ENCODE measurements around the gene RABL6. TPM values are rescaled to one million over a fixed set of nuclear protein-coding genes. Genes with fewer than 3 reads are reported as not detected.
"Not testable (repeated sequence)": the region's sequence is repeated elsewhere in the genome, so short reads cannot be mapped to it uniquely, and the experiment has no call there.

Gene RABL6
- total RNA-seq, 1 donor from 2014 or later, result 69.4 TPM

DNA sequence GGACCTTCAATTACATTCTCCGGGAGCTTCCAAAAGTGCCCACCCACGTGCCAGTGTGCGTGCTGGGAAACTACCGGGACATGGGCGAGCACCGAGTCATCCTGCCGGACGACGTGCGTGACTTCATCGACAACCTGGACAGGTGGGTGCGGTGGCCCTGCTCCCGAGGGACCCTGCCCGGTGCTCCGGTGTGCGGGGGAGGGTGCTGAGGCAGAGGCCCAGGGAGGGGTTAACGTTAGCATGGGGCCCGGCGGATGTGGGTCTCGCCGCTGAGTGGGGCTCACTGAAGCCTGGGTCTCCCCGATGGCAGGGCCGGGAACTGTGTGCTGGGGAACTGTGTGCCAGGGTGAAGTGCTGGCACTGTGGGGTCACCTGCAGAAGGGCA is 24.0 kb downstream of the RABL6 start:
- H3K9me3 Mint-ChIP-seq (ENCODE audit: unreplicated experiment), result no peaks in the 10 kb centered on the region
- H3K27ac ChIP-seq (ENCODE audit: low read depth, low read length), result no peak overlapping the region
- H3K9ac ChIP-seq (ENCODE audit: low read length), result no peak overlapping the region
- no peaks in the 10 kb centered on the region for H3K79me2 ChIP-seq (ENCODE audit: insufficient read depth, low read length)
- no peak overlapping the region for H3K27ac Mint-ChIP-seq (ENCODE audit: unreplicated experiment)
- no peaks in the 10 kb centered on the region for H3K27me3 Mint-ChIP-seq (ENCODE audit: low read depth, unreplicated experiment)
- H3K9me3 ChIP-seq (ENCODE audit: insufficient read depth, low read depth, low read length), result no peaks in the 10 kb centered on the region
- H3K36me3 Mint-ChIP-seq (ENCODE audit: low read depth, unreplicated experiment), result peaks cover 8% of the 10 kb centered on the region
- no peaks in the 10 kb centered on the region for H3K27me3 ChIP-seq (ENCODE audit: insufficient read depth, low read length)
- no peak overlapping the region for H2AFZ ChIP-seq (ENCODE audit: low read depth, low read length)
- H3K4me3 ChIP-seq (ENCODE audit: insufficient read depth, low read depth, low read length), result no peak overlapping the region
- FAIRE-seq (no peak), DNase-seq (ENCODE audit: low read depth) (no peak)
- TF ChIP-seq EZH2 (IDR thresholded peaks at IDR 0.05; ENCODE audit: insufficient read depth, low read length), result no peak
- TF ChIP-seq, protein P1, sequence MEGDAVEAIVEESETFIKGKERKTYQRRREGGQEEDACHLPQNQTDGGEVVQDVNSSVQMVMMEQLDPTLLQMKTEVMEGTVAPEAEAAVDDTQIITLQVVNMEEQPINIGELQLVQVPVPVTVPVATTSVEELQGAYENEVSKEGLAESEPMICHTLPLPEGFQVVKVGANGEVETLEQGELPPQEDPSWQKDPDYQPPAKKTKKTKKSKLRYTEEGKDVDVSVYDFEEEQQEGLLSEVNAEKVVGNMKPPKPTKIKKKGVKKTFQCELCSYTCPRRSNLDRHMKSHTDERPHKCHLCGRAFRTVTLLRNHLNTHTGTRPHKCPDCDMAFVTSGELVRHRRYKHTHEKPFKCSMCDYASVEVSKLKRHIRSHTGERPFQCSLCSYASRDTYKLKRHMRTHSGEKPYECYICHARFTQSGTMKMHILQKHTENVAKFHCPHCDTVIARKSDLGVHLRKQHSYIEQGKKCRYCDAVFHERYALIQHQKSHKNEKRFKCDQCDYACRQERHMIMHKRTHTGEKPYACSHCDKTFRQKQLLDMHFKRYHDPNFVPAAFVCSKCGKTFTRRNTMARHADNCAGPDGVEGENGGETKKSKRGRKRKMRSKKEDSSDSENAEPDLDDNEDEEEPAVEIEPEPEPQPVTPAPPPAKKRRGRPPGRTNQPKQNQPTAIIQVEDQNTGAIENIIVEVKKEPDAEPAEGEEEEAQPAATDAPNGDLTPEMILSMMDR (IDR thresholded peaks at IDR 0.05; ENCODE audit: insufficient read depth, low read depth, low read length), result no peak
- H3K4me1 Mint-ChIP-seq (ENCODE audit: low read depth, unreplicated experiment), result no peaks in the 10 kb centered on the region
- peaks cover 3% of the 10 kb centered on the region for H4K20me1 ChIP-seq (ENCODE audit: insufficient read depth, low read length)
- no peaks in the 10 kb centered on the region for H3K4me1 ChIP-seq (ENCODE audit: insufficient read depth, low read length)
- no peak overlapping the region for H3K4me3 Mint-ChIP-seq (ENCODE audit: unreplicated experiment)
- H3K36me3 ChIP-seq (ENCODE audit: insufficient read depth, low read length), result no peaks in the 10 kb centered on the region
- H3K4me2 ChIP-seq (ENCODE audit: low read length), result no peak overlapping the region

DNA sequence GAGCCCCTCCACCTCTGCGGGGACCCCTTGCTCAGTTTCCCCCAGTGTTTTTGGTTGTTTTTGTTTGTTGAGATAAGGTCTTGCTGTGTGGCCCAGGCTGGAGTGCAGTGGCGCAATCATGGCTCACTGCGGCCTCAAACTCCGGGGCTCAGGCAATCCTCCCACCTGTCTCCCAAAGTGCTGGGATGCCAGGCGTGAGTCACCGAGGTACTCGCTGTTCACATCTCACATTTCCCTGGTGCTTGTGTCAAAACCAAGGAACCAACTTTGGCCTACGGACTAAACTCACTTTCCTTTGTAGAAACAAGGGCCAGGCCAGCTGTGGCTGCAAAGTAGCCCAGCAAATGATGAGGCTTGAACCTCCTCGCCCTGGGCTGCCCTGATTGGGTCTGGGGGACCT is 24.8 kb downstream of the RABL6 start:
- no peak overlapping the region for H3K27ac ChIP-seq (ENCODE audit: low read depth, low read length)
- peaks cover 8% of the 10 kb centered on the region for H3K36me3 Mint-ChIP-seq (ENCODE audit: low read depth, unreplicated experiment)
- no peaks in the 10 kb centered on the region for H3K4me1 ChIP-seq (ENCODE audit: insufficient read depth, low read length)
- H2AFZ ChIP-seq (ENCODE audit: low read depth, low read length), result no peak overlapping the region
- FAIRE-seq (no peak), DNase-seq (ENCODE audit: low read depth) (no peak)
- no peak overlapping the region for H3K4me3 Mint-ChIP-seq (ENCODE audit: unreplicated experiment)
- H3K4me1 Mint-ChIP-seq (ENCODE audit: low read depth, unreplicated experiment), result no peaks in the 10 kb centered on the region
- peaks cover 3% of the 10 kb centered on the region for H4K20me1 ChIP-seq (ENCODE audit: insufficient read depth, low read length)
- H3K4me2 ChIP-seq (ENCODE audit: low read length), result no peak overlapping the region
- H3K9me3 Mint-ChIP-seq (ENCODE audit: unreplicated experiment), result no peaks in the 10 kb centered on the region
- H3K27me3 Mint-ChIP-seq (ENCODE audit: low read depth, unreplicated experiment), result no peaks in the 10 kb centered on the region
- H3K27ac Mint-ChIP-seq (ENCODE audit: unreplicated experiment), result no peak overlapping the region
- H3K36me3 ChIP-seq (ENCODE audit: insufficient read depth, low read length), result no peaks in the 10 kb centered on the region
- no peak overlapping the region for H3K4me3 ChIP-seq (ENCODE audit: insufficient read depth, low read depth, low read length)
- no peaks in the 10 kb centered on the region for H3K9me3 ChIP-seq (ENCODE audit: insufficient read depth, low read depth, low read length)
- H3K79me2 ChIP-seq (ENCODE audit: insufficient read depth, low read length), result no peaks in the 10 kb centered on the region
- no peaks in the 10 kb centered on the region for H3K27me3 ChIP-seq (ENCODE audit: insufficient read depth, low read length)
- no peak overlapping the region for H3K9ac ChIP-seq (ENCODE audit: low read length)
- TF ChIP-seq EZH2 (IDR thresholded peaks at IDR 0.05; ENCODE audit: insufficient read depth, low read length), result no peak
- TF ChIP-seq, protein P1 (IDR thresholded peaks at IDR 0.05; ENCODE audit: insufficient read depth, low read depth, low read length), result no peak

DNA sequence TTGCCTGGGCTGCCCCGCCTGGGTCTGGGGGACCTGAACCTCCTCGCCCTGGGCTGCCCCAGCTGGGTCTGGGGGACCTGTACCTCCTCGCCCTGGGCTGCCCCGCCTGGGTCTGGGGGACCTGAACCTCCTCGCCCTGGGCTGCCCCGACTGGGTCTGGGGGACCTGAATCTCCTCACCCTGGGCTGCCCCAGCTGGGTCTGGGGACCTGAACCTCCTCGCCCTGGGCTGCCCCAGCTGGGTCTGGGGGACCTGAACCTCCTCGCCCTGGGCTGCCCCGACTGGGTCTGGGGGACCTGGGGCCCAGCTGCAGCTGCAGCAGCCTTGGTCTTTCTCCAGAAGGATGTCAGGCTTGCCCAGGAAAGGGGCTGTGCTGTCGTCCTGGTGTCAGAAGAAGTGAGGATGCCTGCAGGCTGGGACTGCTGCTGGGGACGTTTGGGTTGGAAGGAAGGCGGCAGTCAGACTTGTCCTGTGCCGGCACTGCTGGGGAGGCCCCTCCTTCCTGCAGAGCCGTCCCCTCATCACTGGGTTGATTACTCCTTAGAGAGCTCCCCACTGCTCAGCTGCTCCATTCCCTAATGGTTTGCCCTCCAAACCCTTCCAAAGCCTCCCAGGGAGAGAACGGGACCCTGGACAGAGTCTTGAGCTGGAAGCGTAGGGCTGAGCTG is 25.8 kb downstream of the RABL6 start:
- H3K4me2 ChIP-seq (ENCODE audit: low read length); H3K36me3 ChIP-seq (ENCODE audit: insufficient read depth, low read length); H3K36me3 Mint-ChIP-seq (ENCODE audit: low read depth, unreplicated experiment); H3K9me3 ChIP-seq (ENCODE audit: insufficient read depth, low read depth, low read length); H3K4me1 Mint-ChIP-seq (ENCODE audit: low read depth, unreplicated experiment); H3K4me3 ChIP-seq (ENCODE audit: insufficient read depth, low read depth, low read length); H3K9me3 Mint-ChIP-seq (ENCODE audit: unreplicated experiment); H4K20me1 ChIP-seq (ENCODE audit: insufficient read depth, low read length); H3K27me3 ChIP-seq (ENCODE audit: insufficient read depth, low read length); DNase-seq (ENCODE audit: low read depth); FAIRE-seq; H3K4me1 ChIP-seq (ENCODE audit: insufficient read depth, low read length); H3K4me3 Mint-ChIP-seq (ENCODE audit: unreplicated experiment); H2AFZ ChIP-seq (ENCODE audit: low read depth, low read length); H3K79me2 ChIP-seq (ENCODE audit: insufficient read depth, low read length); H3K9ac ChIP-seq (ENCODE audit: low read length); H3K27ac ChIP-seq (ENCODE audit: low read depth, low read length); H3K27me3 Mint-ChIP-seq (ENCODE audit: low read depth, unreplicated experiment); H3K27ac Mint-ChIP-seq (ENCODE audit: unreplicated experiment): not testable (repeated sequence)
